Panc1 (cell line): ENCODE data around the gene DUSP1. TPM values are rescaled to one million over a fixed set of nuclear protein-coding genes. Genes with fewer than 3 reads are reported as not detected.
"Not testable (repeated sequence)": the region's sequence is repeated elsewhere in the genome, so short reads cannot be mapped to it uniquely, and the experiment has no call there.

Experiments
- ATAC-seq: fragments of 200-7000 bp; cut with Tn5 transposase; 2 replicates; pipeline ENCODE4 v1.9.1; 2020; ENCODE audit warnings: mild to moderate bottlenecking, moderate library complexity
- BruUV-seq: library from RNA; stranded (reverse); fragments of 400-500 nt; replicated peaks from 2 replicates; lab custom pipeline; 2021; lab: Mats Ljungman, UMichigan
- CTCF ChIA-PET: fragments of 300-600 bp; sonication (Branson Sonifier 250); formaldehyde crosslinking; loops from one replicate; lab custom pipeline; 2022; ENCODE audit warnings: antibody characterized with exemption; lab: Charles Lee
- POLR2A ChIA-PET: fragments of 300-600 bp; sonication (Branson Sonifier 250); formaldehyde crosslinking; loops from one replicate; lab custom pipeline; 2022; ENCODE audit warnings: antibody characterized with exemption; lab: Charles Lee
- DNase-seq: peaks from one replicate; pipeline ENCODE4 v3.0.0-alpha.2; 2010; ENCODE audit warnings: low read depth, low spot score
- H3K27ac ChIP-seq: 2 replicates; pipeline ENCODE4 v1.5.1; 2011; ENCODE audit warnings: mild to moderate bottlenecking, low read length, inconsistent platforms
- H3K27me3 ChIP-seq: fragments of 200-500 bp; sonication (Bioruptor generic); 2 replicates; pipeline ENCODE4 v1.6.0; 2014; ENCODE audit warnings: low read length, inconsistent platforms; ENCODE audit not compliant: control insufficient read depth, insufficient read depth
- H3K36me3 ChIP-seq: fragments of 200-500 bp; sonication (Bioruptor generic); 2 replicates; pipeline ENCODE4 v1.5.1; 2014; ENCODE audit warnings: inconsistent platforms, mild to moderate bottlenecking, low read length, moderate library complexity; ENCODE audit not compliant: control insufficient read depth, insufficient read depth
- H3K4me1 ChIP-seq: 2 replicates; pipeline ENCODE4 v1.5.1; 2011; ENCODE audit warnings: inconsistent platforms, mild to moderate bottlenecking, low read length, moderate library complexity; ENCODE audit not compliant: control insufficient read depth, insufficient read depth
- H3K4me3 ChIP-seq, 2 experiments: 2 replicates each; pipeline ENCODE4 v1.5.1; 2011 to 2012; ENCODE audit warnings: low read depth in 2 of 2, low read length in 2 of 2, mild to moderate bottlenecking in 2 of 2, inconsistent platforms in 1 of 2, moderate library complexity in 1 of 2
- H3K9me3 ChIP-seq: fragments of 200-500 bp; sonication (Bioruptor generic); 2 replicates; pipeline ENCODE4 v1.5.1; 2014; ENCODE audit warnings: low read depth, mild to moderate bottlenecking, inconsistent platforms, low read length, moderate library complexity; ENCODE audit not compliant: control insufficient read depth, insufficient read depth
- POLR2AphosphoS5 ChIP-seq: IDR thresholded peaks from 2 replicates; pipeline ENCODE4 v1.6.1; 2012; ENCODE audit warnings: mild to moderate bottlenecking, low read depth, low read length, moderate library complexity
- REST ChIP-seq, 2 experiments: IDR thresholded peaks; 2 replicates each; pipeline ENCODE4 v1.6.1; 2011 to 2012; ENCODE audit warnings: low read depth in 2 of 2, control low read depth in 1 of 2, low read length in 1 of 2, mild to moderate bottlenecking in 1 of 2, moderate library complexity in 1 of 2; ENCODE audit not compliant: insufficient read depth in 1 of 2
- SIN3A ChIP-seq: IDR thresholded peaks from 2 replicates; pipeline ENCODE4 v1.6.1; 2012; ENCODE audit warnings: low read depth, mild to moderate bottlenecking, low read length, moderate library complexity, borderline replicate concordance; ENCODE audit not compliant: insufficient read depth
- TCF7L2 ChIP-seq: IDR thresholded peaks from 2 replicates; pipeline ENCODE4 v1.6.1; 2011; ENCODE audit warnings: mild to moderate bottlenecking, low read depth, low read length, inconsistent platforms
- in situ Hi-C: cut with HindIII; loops from 2 replicates; pipeline ENCODE4 v1.10.0; 2016; ENCODE audit warnings: low sequenced_read_pairs, low pct_unique_long_range_greater_than_20kb
- intact Hi-C: fragments of 100-400 bp; cut with micrococcal nuclease; formaldehyde crosslinking; loops from one replicate; pipeline ENCODE4 v1.10.0; 2022; ENCODE audit not compliant: unreplicated experiment
- total RNA-seq: library from RNA; stranded (reverse); gene quantifications from one replicate; pipeline ENCODE4 v1.2.1, GENCODE V29; 2021; ENCODE audit not compliant: unreplicated experiment
- TF ChIP-seq, protein P1 (sequence below): fragments of 450-650 bp; IDR thresholded peaks from 2 replicates; pipeline ENCODE4 v1.5.1; 2017; ENCODE audit warnings: mild to moderate bottlenecking

DUSP1 gene
- total RNA-seq, 1 experiment from 2014 or later = 79.9 TPM

- ChIA-PET POLR2A (interaction anchor here (0.6 to 0.7 kb wide), 2 partner anchors 21 to 543 kb away, joined by 3 read pairs; no protein-coding TSS in a partner anchor), CTCF (no interaction called here)
- H3K4me1 ChIP-seq = peaks cover 61% of the 10 kb centered on the region
- no peak for ATAC-seq
- no peak overlapping the region for H3K4me3 ChIP-seq
- peak overlapping the region; percentile 55 for H3K27ac ChIP-seq
- in situ Hi-C loops = no loop called here
- H3K27me3 ChIP-seq = no peaks in the 10 kb centered on the region
- no peak for DNase-seq
- BruUV-seq = no TSS peak
- H3K9me3 ChIP-seq = no peaks in the 10 kb centered on the region
- intact Hi-C loops = no loop called here
- TF ChIP-seq, protein P1, sequence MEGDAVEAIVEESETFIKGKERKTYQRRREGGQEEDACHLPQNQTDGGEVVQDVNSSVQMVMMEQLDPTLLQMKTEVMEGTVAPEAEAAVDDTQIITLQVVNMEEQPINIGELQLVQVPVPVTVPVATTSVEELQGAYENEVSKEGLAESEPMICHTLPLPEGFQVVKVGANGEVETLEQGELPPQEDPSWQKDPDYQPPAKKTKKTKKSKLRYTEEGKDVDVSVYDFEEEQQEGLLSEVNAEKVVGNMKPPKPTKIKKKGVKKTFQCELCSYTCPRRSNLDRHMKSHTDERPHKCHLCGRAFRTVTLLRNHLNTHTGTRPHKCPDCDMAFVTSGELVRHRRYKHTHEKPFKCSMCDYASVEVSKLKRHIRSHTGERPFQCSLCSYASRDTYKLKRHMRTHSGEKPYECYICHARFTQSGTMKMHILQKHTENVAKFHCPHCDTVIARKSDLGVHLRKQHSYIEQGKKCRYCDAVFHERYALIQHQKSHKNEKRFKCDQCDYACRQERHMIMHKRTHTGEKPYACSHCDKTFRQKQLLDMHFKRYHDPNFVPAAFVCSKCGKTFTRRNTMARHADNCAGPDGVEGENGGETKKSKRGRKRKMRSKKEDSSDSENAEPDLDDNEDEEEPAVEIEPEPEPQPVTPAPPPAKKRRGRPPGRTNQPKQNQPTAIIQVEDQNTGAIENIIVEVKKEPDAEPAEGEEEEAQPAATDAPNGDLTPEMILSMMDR = no peak
- TF ChIP-seq SIN3A = no peak
- TF ChIP-seq REST (IDR thresholded peaks at IDR 0.05; ENCODE audit: insufficient read depth in 1 of 2, low read depth in 2 of 2, low read length in 1 of 2) = no peak
- TF ChIP-seq TCF7L2 = no peak
- TF ChIP-seq POLR2AphosphoS5 = no peak
- no peaks in the 10 kb centered on the region for H3K36me3 ChIP-seq
Measured at GRCh38 chr5:172786736-172787462, 15.9 kb upstream of the DUSP1 start.

GRCh38 chr5:172785429-172786088 lies 14.6 kb upstream of the DUSP1 start:
- DNase-seq (no peak), ATAC-seq (no peak)
- Histone ChIP-seq H3K27ac (peak overlapping the region; percentile 55), H3K4me3 (no peak overlapping the region), H3K9me3 (no peaks in the 10 kb centered on the region), H3K4me1 (peaks cover 65% of the 10 kb centered on the region), H3K36me3 (no peaks in the 10 kb centered on the region), H3K27me3 (no peaks in the 10 kb centered on the region)
- intact Hi-C loops (no loop called here), in situ Hi-C loops (no loop called here)
- ChIA-PET CTCF (no interaction called here), POLR2A (interaction anchor here (0.6 kb wide), 1 partner anchor 31 kb away, joined by 3 read pairs; no protein-coding TSS in a partner anchor)
- BruUV-seq = no TSS peak
- TF ChIP-seq REST (IDR thresholded peaks at IDR 0.05; ENCODE audit: insufficient read depth in 1 of 2, low read depth in 2 of 2, low read length in 1 of 2) = no peak
- no peak for TF ChIP-seq SIN3A
- no peak for TF ChIP-seq POLR2AphosphoS5
- TF ChIP-seq TCF7L2 = no peak

DNA sequence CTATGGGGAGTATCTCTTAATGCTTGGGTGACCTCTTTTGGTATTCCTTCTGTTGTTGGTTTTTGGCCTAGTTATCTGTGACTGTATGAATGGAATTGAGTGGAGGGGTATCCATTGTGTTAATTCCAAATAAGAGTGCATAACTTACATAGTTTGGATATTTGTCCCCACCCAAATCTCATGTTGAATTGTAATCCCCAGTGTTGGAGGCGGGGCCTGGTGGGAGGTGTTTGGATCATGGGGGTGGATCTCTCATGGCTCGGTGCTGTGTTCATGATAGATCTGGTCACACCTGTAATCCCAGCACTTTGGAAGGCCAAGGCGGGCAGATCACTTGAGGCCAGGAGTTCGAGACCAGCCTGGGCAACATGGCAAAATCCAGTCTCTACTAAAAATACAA lies 13.2 kb upstream of the DUSP1 start:
- H3K4me3 ChIP-seq, H3K9me3 ChIP-seq, CTCF ChIA-PET, intact Hi-C loops, DNase-seq, ATAC-seq, POLR2A ChIA-PET, in situ Hi-C loops, H3K27me3 ChIP-seq, H3K36me3 ChIP-seq, BruUV-seq: not testable (repeated sequence)
- peak overlapping the region; percentile 96; the same call in 1 of the 2 replicates for H3K27ac ChIP-seq
- H3K4me1 ChIP-seq = peaks cover 55% of the 10 kb centered on the region

DNA sequence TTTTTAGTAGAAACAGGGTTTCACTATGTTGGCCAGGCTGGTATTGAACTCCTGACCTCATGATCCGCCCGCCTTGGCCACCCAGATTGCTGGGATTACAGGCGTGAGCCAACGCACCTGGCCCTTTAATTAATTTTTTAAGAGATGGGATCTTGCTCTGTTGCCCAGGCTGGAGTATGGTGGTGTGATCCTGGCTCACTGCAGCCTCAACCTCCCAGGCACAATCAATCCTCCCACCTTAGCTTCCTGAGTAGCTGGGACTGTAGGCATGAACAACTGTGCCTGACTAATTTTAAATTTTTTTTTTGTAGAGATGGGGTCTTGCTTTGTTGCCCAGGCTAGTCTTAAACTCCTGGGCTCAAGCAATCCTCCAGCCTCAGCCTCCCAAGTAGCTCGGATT lies 12.3 kb upstream of the DUSP1 start:
- peak overlapping the region; percentile 96 for H3K27ac ChIP-seq
- DNase-seq, BruUV-seq, H3K9me3 ChIP-seq, in situ Hi-C loops, H3K36me3 ChIP-seq, H3K4me3 ChIP-seq, ATAC-seq, intact Hi-C loops, H3K27me3 ChIP-seq, POLR2A ChIA-PET: not testable (repeated sequence)
- CTCF ChIA-PET = interaction anchor here (0.6 kb wide), 1 partner anchor 13 kb away, joined by 3 read pairs; no protein-coding TSS in a partner anchor
- peaks cover 58% of the 10 kb centered on the region for H3K4me1 ChIP-seq
